SKM-1 (cell line): ENCODE data around the gene CDH11.

Experiments used
- DNase-seq: peaks from one replicate; lab custom pipeline; 2025; ENCODE audit not compliant: unreplicated experiment; lab: John Stamatoyannopoulos, UW

Gene CDH11

GRCh38 chr16:65070831-65071432 is 50.9 kb downstream of the CDH11 start:
- no peak for DNase-seq

- no peak for DNase-seq
Measured at GRCh38 chr16:65069766-65070165, 52.1 kb downstream of the CDH11 start.

GRCh38 chr16:65069065-65069464 is 52.8 kb downstream of the CDH11 start:
- no peak for DNase-seq

- no peak for DNase-seq
Measured at GRCh38 chr16:65068151-65068740, 53.6 kb downstream of the CDH11 start.

- DNase-seq: no peak
Measured at GRCh38 chr16:65066651-65067050, 55.2 kb downstream of the CDH11 start.

GRCh38 chr16:65065031-65065430 is 56.8 kb downstream of the CDH11 start:
- DNase-seq: no peak

- DNase-seq: no peak
Measured at GRCh38 chr16:65064131-65064530, 57.7 kb downstream of the CDH11 start.

- no peak for DNase-seq
Measured at GRCh38 chr16:65062736-65063583, 58.9 kb downstream of the CDH11 start.

GRCh38 chr16:65061935-65062518 is 59.8 kb downstream of the CDH11 start:
- DNase-seq: no peak

GRCh38 chr16:65061263-65061662 is 60.6 kb downstream of the CDH11 start:
- DNase-seq: no peak

GRCh38 chr16:65059406-65059980 is 62.4 kb downstream of the CDH11 start:
- no peak for DNase-seq

GRCh38 chr16:65057184-65057583 is 64.7 kb downstream of the CDH11 start:
- no peak for DNase-seq

GRCh38 chr16:65054457-65054856 is 67.4 kb downstream of the CDH11 start:
- no peak for DNase-seq

GRCh38 chr16:65049679-65050078 is 72.2 kb downstream of the CDH11 start:
- DNase-seq: no peak

GRCh38 chr16:65045961-65046360 is 75.9 kb downstream of the CDH11 start:
- DNase-seq: no peak

GRCh38 chr16:65044873-65045272 is 77.0 kb downstream of the CDH11 start:
- DNase-seq: no peak

- DNase-seq: no peak
Measured at GRCh38 chr16:65044026-65044425, 77.8 kb downstream of the CDH11 start.

GRCh38 chr16:65042438-65043365 is 79.2 kb downstream of the CDH11 start:
- no peak for DNase-seq

- no peak for DNase-seq
Measured at GRCh38 chr16:65041667-65042066, 80.2 kb downstream of the CDH11 start.

GRCh38 chr16:65038100-65038499 is 83.8 kb downstream of the CDH11 start:
- DNase-seq: no peak
